Raji (cell line): ENCODE results near the gene MYZAP.

ENCODE experiments used
- POLR2A ChIP-seq: IDR thresholded peaks from 2 replicates; pipeline ENCODE4 v1.6.1; 2011; ENCODE audit warnings: low read depth, low read length, control low read depth; ENCODE audit not compliant: insufficient read depth

MYZAP gene

DNA sequence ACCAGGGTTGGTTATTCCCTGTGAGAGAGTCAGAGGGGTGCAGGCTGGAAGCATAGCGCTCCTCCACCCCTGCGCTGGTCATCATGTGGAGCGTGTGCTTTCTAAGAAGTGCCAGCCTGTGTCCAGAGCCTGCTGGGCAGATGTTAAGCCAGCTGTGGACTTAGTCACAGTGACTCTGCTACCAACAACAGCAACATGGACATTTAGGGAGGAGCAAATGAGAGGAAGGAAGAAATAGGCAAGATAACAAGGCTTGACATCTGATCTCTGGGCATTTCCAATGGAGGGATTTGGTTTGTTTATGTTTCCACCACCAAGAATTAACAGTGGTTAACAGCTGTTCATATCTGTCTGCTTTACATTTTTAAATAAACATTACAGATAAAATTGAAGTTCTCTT is 36.4 kb upstream of the MYZAP start:
- TF ChIP-seq POLR2A = no peak

DNA sequence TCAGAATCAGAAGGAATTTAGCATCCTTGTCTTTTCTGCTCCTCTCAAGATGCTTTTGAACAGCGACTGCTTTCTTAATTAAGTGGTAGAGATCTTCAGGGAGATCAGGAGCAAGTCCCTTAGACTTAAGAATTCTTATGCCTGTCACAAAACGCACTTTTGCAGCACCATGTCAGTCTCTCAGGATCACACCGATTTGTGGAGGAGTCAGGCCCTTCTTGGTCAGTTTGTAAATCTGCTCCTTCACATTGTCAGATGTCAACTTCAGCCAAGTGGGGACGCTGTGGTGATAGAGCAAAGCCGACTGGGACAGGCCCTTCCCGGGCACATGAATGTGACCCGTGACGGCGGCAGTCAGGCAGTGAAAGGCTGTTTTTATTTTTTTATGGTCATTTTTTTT is 35.7 kb upstream of the MYZAP start:
- TF ChIP-seq POLR2A = no peak

DNA sequence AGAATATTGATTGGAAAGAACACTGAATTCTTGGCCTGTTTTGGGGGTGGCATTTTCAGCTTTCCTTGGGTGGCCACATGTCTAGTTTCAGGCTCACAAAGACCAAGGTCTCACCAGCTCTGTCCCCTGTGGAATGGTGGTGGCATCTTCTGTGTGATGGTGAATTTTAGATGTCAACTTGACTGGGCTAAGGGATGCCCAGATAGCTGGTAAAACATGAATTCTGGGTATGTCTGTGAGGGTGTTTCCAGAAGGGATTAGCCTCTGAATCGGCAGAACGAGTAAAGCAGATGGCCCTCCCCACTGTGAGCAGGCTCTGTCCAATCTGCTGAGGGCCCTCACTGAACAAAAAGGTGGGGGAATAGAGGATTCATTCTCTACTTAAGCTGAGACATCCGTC is 34.4 kb upstream of the MYZAP start:
- no peak for TF ChIP-seq POLR2A

DNA sequence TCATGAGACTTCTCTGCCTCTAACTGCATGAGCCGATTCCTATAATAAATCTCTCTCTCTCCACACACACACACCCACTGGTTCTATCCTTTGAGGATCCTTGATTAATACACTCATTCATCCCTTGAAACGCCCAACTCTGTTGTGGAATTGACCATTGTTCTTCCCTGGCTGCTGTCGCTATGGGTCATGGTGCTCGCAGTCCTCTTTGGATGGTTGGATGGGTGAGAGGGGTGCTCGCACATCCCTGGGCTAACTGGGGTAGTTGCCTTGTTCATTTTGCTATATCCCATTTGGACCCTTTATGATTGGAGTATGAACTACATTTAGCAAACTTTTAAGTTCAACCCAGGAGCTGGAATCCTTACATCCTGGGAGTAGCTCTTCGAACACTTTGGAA is 33.9 kb upstream of the MYZAP start:
- TF ChIP-seq POLR2A = no peak

DNA sequence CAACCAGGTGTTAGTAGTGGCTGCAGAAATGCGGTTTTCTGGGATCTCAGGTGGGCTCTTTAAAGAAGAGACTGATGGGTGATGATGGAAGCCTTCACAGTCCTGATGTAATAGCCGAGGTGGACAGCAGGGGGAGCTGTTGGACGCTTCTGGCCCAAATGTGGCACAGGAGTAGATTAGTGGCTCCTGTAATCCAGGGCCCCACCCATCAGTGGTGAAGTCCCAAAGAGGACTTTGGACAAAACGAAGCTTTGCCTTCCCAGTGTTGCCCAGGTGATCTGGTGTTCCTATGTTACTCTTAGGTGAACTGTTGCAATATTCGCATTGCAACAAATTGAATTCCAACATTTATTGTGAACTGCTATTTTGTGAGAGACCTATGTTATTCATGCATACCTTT is 31.8 kb upstream of the MYZAP start:
- no peak for TF ChIP-seq POLR2A

DNA sequence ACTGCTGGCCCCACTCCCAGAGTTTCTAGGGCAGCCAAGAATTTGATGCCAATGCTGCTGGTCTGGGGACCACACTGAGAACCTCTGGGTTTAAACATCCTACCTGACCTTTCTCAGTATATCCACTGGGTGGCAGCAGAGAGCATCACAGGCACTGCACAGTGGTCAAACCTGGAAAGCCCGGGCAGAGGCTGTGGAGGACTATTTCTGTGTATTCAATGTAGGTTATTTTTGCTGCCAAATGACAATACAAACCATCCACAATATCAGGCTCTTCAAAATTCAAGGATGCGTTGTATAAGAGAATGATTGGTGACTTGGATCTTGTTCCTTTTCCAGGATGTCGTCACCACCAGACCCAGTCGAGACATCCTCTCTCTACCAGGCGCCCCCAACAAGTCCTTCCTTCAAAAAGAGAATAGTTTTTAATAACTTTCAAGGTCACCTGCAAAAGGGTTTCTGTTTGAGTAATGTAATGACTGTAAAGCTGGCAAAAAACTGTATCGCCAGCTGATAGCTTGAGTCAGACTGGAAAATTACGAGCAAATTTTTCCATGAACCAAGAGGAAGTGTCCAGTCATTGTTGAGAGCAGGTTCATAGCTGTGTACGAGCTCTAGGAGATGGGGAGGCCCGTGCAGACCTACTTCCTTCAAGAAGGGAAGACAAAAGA is 30.5 kb upstream of the MYZAP start:
- no peak for TF ChIP-seq POLR2A

DNA sequence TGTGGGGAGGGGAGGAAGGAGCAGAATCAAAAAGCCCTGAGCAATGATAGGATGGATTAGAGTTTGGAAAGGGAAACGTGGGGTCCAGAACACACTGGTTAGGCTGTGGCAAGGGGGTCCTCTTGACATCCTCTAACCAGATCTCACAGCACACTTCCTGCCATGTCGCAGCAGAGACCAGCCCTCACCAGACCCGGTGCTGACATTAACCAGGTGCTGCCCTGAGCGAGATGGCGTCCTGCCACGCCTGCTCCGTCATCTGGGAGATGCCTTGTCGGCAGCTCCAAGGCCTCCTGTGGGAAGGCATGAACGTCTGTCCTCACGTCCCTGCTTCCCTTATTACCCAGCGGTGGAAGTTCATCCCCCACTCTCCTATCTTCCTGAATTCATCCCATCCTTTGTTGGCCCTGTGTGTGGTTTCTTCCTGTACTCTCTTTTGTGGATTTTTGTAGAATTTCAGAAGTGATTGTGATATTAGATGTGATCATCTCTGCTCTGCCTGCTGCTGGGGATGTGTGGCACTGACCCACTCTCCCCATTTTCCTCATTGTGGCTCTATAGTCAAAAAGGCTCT is 29.4 kb upstream of the MYZAP start:
- TF ChIP-seq POLR2A = no peak

DNA sequence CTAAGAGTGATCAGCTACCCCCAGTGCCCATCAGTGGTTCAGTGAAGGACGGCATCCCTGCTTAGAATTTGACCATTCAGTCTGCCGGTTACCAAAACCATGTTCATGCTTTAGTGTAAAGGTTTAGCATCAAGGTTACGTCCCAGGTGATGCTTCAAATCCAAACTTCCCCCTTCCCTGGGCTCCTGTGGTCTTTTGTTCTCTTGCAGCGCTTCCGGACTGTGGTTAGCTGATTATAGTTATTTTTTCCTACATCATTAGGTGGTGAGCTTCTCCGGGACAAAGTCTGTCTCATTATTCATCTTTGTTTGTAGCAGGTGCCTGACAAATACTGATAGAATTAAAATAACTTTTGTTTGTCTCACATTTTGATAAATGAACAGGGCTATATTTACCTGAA is 28.3 kb upstream of the MYZAP start:
- no peak for TF ChIP-seq POLR2A

DNA sequence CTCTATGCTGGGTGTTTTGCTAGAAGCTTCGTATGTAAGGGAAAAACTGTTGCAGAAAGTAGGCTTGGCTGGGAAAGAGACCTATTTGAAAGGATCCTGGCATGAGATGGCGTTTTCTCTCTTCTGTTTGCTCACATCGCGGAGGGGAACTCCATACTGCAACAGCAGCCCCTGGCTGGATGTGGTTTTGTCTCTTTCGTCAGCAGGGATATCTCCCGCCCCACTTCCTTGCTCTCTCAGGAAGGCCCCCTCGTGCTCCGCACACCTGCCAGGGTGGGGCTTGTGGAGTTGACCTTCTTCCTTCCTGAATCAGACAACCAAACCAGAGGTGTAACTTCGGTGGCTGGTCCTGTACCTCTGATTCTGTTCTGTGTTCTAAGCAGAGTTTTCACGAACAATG is 26.4 kb upstream of the MYZAP start:
- TF ChIP-seq POLR2A = no peak

DNA sequence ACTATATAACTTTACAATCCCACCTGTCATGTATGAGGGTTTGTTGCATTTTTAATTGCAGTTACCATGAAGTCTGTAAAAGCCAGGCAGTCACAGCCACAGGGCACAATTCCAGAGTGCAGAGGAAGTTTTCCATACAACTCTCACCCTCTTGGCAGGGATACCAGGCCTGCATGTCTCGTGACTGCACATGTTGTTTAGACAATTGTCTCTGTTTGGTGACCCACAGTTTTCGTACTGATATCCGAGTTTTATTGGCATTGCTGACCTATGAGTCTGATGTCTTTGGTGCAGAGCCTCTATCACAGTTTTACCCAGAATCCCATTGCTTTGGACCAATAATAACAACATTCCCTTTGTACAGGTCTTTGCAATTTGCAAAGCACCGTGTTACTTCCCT is 24.9 kb upstream of the MYZAP start:
- no peak for TF ChIP-seq POLR2A

DNA sequence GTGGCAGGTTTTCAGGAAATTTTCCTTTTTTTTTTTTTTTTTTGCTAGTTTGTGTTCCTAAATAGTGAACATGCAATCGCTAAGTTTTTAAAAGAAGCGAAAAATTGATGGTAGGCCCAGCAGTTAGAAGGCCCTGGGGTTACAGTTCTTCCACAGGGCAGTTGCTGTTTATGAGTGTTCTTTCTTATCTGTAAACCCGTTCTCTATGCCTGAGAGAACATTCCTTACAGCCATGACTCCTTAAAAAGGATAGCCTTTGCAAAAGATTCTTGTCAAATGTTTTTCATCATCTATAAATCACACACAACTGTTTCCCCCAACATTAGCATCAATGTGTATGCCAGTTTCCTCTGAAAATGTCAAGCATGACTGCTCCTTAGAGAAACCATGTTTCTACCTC is 23.8 kb upstream of the MYZAP start:
- no peak for TF ChIP-seq POLR2A

DNA sequence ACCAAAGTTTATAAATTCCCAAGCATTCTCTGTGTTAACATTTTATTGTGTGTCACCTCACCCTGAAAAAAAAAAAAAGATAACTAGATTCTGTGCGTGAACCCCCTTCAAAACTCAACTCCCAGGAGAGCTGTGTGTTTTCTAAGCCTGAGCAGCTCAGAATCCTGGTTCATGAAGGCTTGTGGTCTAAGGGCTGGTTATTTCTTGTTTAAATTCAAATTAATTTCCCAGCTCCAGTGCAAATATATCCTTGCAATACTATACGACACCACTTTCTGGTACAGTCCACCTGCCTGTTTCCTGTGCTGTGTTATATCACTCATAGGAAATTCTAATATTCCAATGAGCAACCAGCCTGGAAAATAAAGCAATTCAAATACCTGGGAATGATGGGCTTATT is 23.4 kb upstream of the MYZAP start:
- TF ChIP-seq POLR2A = no peak

DNA sequence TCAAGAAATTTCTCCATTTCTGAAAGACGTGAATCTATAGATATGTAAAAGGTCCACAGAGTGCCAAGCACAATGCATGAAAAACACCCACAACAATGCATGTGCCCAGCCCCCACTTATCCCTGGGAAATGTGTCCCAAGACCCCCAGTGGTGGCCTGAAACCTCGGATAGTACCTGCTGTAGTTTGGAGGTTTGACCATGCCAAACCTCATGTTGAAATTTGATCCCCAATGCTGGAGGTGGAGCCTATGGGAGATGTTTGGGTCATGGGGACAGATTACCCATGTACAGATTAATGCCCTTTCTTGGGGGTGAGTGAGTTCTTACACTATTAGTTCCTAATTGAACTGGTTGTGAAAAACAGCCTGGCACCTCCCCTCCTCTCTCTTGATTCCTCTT is 21.4 kb upstream of the MYZAP start:
- TF ChIP-seq POLR2A = no peak

DNA sequence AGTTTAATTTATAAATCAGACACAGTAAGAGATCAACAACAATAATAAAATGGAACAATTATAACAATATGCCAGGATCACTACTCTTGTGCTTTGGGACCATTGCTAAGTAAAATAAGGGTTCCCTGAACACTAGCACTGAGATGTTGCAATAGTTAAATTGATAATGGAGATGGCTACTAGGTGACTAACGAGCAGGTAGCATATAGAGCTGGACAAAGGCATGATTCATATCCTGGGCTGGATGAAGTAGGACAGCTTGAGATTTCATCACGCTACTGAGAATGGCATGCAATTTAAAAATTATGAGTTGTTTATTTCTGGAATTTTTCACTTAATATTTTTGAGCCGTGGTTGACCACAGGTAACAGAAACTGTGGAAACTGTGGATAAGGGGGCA is 20.7 kb upstream of the MYZAP start:
- no peak for TF ChIP-seq POLR2A

DNA sequence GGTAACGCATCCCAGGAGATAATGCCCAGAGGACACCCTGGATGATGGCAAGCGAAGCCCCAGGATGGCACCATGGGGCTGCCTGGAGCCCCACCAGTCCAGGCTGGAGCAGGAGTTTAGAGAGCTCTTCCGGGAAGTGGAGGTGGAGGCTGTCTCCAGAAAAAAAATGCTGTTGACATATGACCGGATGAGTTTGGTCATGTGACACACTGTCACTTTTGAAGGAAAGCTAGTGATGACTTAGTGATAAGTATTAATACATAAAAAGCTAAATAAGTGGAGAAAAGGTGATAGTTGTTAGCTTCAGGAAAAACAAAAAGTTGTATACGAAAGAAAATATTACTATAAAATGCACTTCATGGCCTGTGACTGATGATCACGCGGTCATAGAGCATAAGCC is 20.0 kb upstream of the MYZAP start:
- no peak for TF ChIP-seq POLR2A

DNA sequence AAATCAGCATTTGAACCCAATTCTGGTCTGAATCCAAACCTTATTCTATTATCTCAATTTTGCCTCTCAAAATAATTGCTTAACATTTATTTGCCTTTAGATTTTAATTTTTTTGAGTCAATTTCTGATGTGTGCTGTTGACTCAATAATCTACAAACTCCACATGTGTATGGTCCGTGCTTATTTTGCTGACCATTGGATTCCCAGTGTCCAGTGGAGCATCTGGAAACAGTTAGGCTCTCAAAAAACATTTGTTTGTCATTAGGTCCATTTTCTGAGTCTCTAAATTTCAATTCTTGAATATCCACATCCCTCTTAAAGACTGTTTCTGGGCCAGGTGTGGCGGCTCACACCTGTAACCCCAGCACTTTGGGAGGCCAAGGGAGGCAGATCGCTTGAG is 19.2 kb upstream of the MYZAP start:
- no peak for TF ChIP-seq POLR2A

DNA sequence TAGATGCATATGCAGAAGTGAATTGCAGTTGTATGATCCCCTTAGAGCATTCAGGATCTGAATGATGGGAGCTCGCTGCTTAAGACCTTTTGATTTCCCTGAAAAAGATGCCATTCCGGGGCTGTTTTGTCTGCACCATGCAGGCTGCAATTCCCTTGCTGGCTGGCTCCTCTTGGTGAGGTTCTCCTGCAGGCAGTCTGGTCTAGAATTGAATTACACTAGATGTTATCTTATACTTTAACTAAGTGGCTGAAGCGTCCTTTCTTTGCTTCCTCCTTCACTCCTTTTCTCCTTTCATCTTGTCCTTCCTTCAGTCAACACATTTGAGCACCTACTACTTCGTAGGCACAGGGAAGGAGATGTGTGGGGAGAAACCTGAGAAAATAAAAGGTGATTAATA is 18.6 kb upstream of the MYZAP start:
- no peak for TF ChIP-seq POLR2A
